ENCODE results near the gene CGNL1.

DNA sequence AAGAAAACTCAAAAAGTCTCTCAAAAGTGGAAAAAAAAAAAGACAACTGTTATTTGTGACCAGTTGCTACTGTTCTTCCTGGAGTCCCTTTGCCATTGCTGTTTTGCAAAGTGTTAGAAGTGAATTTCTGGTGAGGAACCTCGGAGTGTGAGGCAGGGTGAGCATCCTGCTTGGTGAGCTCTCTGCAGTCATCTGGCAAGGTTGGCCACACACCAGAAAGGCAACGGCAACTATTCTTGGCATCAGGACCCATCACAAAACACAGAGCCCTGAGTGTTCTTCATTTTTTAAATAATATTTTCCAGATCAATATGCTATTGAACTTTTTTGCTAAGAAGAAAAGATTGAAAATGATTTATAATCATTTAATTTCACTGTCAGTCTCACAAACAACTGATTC is 60.7 kb downstream of the CGNL1 start:
- TF ChIP-seq, protein P1, sequence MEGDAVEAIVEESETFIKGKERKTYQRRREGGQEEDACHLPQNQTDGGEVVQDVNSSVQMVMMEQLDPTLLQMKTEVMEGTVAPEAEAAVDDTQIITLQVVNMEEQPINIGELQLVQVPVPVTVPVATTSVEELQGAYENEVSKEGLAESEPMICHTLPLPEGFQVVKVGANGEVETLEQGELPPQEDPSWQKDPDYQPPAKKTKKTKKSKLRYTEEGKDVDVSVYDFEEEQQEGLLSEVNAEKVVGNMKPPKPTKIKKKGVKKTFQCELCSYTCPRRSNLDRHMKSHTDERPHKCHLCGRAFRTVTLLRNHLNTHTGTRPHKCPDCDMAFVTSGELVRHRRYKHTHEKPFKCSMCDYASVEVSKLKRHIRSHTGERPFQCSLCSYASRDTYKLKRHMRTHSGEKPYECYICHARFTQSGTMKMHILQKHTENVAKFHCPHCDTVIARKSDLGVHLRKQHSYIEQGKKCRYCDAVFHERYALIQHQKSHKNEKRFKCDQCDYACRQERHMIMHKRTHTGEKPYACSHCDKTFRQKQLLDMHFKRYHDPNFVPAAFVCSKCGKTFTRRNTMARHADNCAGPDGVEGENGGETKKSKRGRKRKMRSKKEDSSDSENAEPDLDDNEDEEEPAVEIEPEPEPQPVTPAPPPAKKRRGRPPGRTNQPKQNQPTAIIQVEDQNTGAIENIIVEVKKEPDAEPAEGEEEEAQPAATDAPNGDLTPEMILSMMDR (IDR thresholded peaks at IDR 0.05; ENCODE audit: poor library complexity), result no peak
- TF ChIP-seq EZH2 (IDR thresholded peaks at IDR 0.05; ENCODE audit: borderline replicate concordance) (no peak), EZH2phosphoT487 (IDR thresholded peaks at IDR 0.05; ENCODE audit: low read depth, severe bottlenecking, unreplicated experiment) (no peak)

Measured in hepatocyte (in vitro differentiated cells).